Activated CD8-positive, alpha-beta memory T cell treated with anti-CD3 and anti-CD28 coated beads, Interleukin-2, amount 10 ng/mL, durations not matched to agents 7 days and 5 days (primary cell): ENCODE results near the gene TMCO4. TPM values are rescaled to one million over a fixed set of nuclear protein-coding genes. Genes with fewer than 3 reads are reported as not detected.

Experiments
- ATAC-seq: fragments of 150-1000 bp; cut with Tn5 transposase; one replicate; pipeline ENCODE4 v1.10.0; 2021; ENCODE audit warnings: moderate library complexity
- CTCF ChIA-PET: fragments of 350-600 bp; sonication (Branson Sonifier 250); formaldehyde crosslinking; loops from one replicate; lab custom pipeline; 2021; ENCODE audit warnings: antibody characterized with exemption; lab: Charles Lee
- DNase-seq: peaks from one replicate; pipeline ENCODE4 v3.0.0-alpha.2; 2020
- H3K27ac Mint-ChIP-seq: one replicate; pipeline ENCODE4 v1.8.0; 2021; ENCODE audit warnings: mild to moderate bottlenecking, mixed read lengths
- H3K27me3 Mint-ChIP-seq: one replicate; pipeline ENCODE4 v1.8.0; 2021; ENCODE audit warnings: mixed read lengths
- H3K36me3 Mint-ChIP-seq: one replicate; pipeline ENCODE4 v1.8.0; 2021; ENCODE audit warnings: mild to moderate bottlenecking, mixed read lengths
- H3K4me1 Mint-ChIP-seq: one replicate; pipeline ENCODE4 v1.8.0; 2021; ENCODE audit warnings: mixed read lengths
- H3K4me3 Mint-ChIP-seq: one replicate; pipeline ENCODE4 v1.8.0; 2021; ENCODE audit warnings: mild to moderate bottlenecking, moderate library complexity, mixed read lengths
- H3K9me3 Mint-ChIP-seq: one replicate; pipeline ENCODE4 v1.8.0; 2022; ENCODE audit warnings: low read depth, mixed read lengths
- total RNA-seq, 2 experiments: library from RNA; stranded (reverse); gene quantifications; one replicate each; pipeline ENCODE4 v1.2.3, GENCODE V29; 2021

TMCO4 gene
- total RNA-seq, 2 experiments from 2014 or later: 18.4 to 18.6 TPM

DNA sequence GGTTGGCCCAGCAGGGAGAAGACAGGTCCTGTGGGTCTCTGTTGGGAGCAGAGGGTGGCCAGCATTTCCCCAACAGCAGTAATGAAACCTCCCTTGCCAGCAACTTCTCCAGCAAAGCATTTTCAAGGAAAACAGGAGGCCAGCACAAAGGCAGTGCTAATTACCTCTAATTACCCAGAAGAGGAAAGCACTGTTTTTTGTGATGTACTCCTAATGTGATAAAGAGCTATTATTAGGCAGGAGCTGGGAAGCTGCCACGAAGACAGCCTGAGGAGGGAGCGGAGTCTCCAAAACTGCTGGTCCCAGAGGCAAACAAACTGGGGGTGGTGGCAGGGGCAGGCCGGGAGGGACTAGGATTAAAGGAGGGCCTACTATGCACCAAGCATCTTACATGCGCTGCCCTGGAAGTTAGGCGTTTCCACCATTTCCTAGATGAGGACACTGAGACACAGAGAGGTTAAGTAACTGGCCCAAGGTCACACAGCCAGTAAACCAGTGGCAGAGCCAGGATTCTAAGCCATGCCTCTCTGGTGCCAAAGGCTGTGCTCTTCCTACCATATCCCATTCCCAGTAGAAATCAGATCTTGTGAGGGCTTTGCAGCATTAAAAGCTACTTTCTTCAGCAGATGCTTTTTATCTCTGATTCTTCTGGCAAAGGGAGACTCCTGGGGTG is 110.5 kb downstream of the TMCO4 start:
- peaks cover 6% of the 10 kb centered on the region for H3K9me3 Mint-ChIP-seq
- H3K4me3 Mint-ChIP-seq: no peak overlapping the region
- CTCF ChIA-PET: interaction anchor here (1.5 kb wide), 1 partner anchor 15 kb away, joined by 3 read pairs; no protein-coding TSS in a partner anchor
- H3K27ac Mint-ChIP-seq: no peak overlapping the region
- H3K4me1 Mint-ChIP-seq: peaks cover 17% of the 10 kb centered on the region
- DNase-seq: no peak
- ATAC-seq: no peak
- no peaks in the 10 kb centered on the region for H3K27me3 Mint-ChIP-seq
- peaks cover 45% of the 10 kb centered on the region for H3K36me3 Mint-ChIP-seq

DNA sequence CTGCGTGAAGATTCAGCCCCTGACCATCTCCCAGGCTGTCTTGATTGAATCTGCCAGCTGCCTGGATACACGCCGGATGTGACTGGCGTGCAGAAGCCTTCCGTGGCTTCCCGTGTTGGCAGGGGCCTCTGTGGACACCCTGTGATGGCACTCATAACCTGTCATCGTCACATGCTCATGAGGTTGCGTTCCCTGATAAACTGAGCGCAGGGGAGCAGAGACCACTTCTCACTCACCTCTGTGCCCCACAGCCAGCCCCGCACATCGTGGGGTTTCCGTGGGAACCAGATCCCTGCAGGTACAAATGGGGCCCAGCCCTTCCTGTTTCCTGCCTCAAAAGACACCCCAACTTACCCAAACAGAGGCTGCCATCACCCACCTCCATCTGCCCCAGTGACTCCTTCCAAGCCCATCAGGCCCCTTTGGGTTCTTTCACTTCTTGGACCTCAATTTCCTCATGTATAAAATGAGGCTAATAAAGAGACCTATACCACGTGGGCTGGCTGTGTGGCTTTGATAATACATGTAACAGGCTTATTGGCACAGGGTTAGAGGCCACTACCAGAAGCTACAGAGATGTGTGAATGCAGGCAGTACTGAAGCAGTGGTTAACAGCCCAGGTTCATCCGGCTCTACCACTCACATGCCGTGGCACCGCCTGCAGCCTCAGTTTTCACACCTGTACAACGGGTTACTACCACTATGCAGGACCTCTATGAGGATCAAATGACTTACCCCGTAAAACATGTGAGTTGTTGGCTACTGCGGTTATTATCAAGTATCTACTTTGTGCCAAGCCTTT is 111.5 kb downstream of the TMCO4 start:
- peaks cover 17% of the 10 kb centered on the region for H3K4me1 Mint-ChIP-seq
- peak; percentile 46 for DNase-seq
- H3K27me3 Mint-ChIP-seq: no peaks in the 10 kb centered on the region
- H3K9me3 Mint-ChIP-seq: peaks cover 6% of the 10 kb centered on the region
- no peak overlapping the region for H3K4me3 Mint-ChIP-seq
- peak; percentile 42 for ATAC-seq
- peak overlapping the region; percentile 14 for H3K27ac Mint-ChIP-seq
- CTCF ChIA-PET: interaction anchor here (0.9 to 1.9 kb wide), 3 partner anchors 26 to 813 kb away, joined by 3 to 8 read pairs (median 3); no protein-coding TSS in a partner anchor
- H3K36me3 Mint-ChIP-seq: peaks cover 45% of the 10 kb centered on the region

DNA sequence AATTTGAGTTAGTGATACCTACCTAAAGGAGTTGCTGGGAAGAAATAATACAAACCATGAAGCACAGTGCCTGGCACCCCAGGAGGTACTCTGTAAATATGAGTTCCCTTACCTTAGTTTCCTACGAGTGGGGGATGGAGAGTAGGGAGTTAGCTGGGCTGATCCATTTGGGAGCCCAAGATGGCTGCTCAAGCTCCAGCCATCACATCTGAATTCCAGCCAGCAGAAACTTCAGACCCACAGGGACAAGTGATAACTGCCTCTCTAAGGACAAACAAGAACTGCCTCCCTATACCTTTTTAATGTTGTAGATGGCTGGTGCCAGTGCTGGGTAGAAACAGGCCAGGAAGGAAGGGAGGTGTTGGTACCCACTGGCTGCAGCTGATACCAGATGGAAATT is 112.3 kb downstream of the TMCO4 start:
- Mint-ChIP-seq H3K27me3 (no peaks in the 10 kb centered on the region), H3K36me3 (peaks cover 45% of the 10 kb centered on the region), H3K4me1 (peaks cover 17% of the 10 kb centered on the region), H3K9me3 (peaks cover 6% of the 10 kb centered on the region), H3K27ac (no peak overlapping the region), H3K4me3 (no peak overlapping the region)
- CTCF ChIA-PET: interaction anchor here (0.9 to 1.9 kb wide), 3 partner anchors 25 to 812 kb away, joined by 3 to 8 read pairs (median 3); no protein-coding TSS in a partner anchor
- DNase-seq (no peak), ATAC-seq (no peak)

DNA sequence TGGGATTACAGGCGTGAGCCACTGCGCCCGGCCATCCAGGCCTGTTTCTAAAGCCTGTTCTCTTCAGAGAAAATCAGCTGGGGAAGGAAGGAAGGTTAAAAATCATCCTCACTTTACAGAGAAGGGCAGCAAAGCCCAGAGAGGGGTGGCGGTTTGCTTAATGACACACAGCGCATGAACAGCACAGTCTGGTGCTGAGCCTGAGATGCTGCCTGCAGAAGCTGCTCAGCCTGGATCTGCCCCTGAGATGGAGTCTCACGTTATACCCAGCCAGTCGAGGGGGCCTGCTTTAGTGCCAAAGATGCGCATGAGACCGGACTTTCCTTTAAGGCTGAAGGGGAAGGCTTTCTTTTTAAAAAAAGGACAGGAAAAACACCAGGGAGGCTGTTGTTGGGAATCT is 113.7 kb downstream of the TMCO4 start:
- H3K36me3 Mint-ChIP-seq: peaks cover 33% of the 10 kb centered on the region
- H3K27ac Mint-ChIP-seq: no peak overlapping the region
- CTCF ChIA-PET: no interaction called here
- no peaks in the 10 kb centered on the region for H3K27me3 Mint-ChIP-seq
- H3K4me1 Mint-ChIP-seq: peaks cover 17% of the 10 kb centered on the region
- no peak for ATAC-seq
- peaks cover 6% of the 10 kb centered on the region for H3K9me3 Mint-ChIP-seq
- H3K4me3 Mint-ChIP-seq: no peak overlapping the region
- DNase-seq: no peak

DNA sequence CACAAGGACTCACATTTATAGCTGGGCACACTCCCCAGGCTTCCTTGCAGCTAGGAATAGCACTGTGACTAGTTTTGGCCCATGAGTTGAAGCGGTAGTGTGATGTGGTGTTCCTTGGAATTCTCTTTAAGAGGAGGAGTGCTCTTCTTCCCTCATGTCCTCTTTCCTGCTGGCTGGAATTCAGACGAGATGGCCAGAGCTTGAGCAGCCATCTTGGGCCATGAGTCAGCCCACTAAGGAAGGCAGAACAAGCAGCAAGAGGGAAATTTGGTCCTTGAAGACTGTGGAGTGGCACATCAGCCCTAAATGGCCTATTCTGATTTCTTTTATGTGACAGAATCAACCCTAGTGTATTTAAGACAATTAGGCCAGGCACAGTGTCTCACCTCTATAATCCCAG is 115.0 kb downstream of the TMCO4 start:
- Mint-ChIP-seq H3K27ac (no peak overlapping the region), H3K27me3 (no peaks in the 10 kb centered on the region), H3K4me3 (no peak overlapping the region)

DNA sequence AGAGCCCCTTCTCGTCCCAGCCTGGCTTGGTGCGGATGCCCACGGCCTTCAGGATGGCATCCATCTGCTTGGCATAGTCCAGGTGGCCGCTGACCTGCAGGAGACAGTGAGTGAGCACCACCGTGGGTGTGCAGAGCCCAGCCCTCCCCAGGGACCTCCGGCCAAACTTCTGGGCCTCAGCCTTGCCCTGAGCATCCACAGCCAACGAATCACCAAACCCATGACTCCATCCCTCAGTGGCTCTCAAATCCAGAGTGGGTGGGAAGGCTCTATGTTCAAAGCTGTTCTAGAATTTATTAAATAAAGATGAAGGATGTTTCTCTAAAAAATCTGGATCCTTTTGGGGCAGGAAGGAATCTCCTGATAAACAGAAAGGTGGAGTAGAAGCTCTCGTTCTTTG is 116.4 kb downstream of the TMCO4 start:
- no peak overlapping the region for H3K27ac Mint-ChIP-seq
- H3K9me3 Mint-ChIP-seq: no peaks in the 10 kb centered on the region
- no peaks in the 10 kb centered on the region for H3K27me3 Mint-ChIP-seq

More for the DNA sequence above, 115.0 kb downstream of the TMCO4 start:
- Mint-ChIP-seq H3K4me1 (peaks cover 17% of the 10 kb centered on the region), H3K36me3 (peaks cover 21% of the 10 kb centered on the region), H3K9me3 (peaks cover 4% of the 10 kb centered on the region)
- DNase-seq: no peak
- ATAC-seq: no peak
- CTCF ChIA-PET: interaction anchor here (1.1 kb wide), 1 partner anchor 17 kb away, joined by 4 read pairs; no protein-coding TSS in a partner anchor

DNA sequence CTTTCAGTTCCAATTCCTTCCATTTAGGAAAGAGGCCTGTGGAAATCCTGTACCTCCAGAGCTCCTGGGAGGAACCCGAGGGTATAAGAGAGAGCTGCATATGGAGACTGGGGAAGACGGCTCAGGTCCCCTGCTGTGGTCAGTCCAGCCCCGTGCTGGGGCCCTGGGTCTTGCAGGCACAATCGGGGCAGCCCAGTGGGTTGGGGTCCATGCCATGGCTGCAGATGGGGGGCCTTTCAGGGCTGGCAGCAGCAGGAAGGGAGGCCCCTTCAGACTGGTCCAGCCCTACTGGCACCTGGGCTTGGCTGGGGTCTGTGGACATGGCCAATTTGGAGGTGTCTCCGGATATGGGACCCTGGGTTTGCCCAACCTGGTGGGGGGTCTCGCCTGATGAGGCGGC is 116.8 kb downstream of the TMCO4 start:
- Mint-ChIP-seq H3K27ac (no peak overlapping the region), H3K36me3 (peaks cover 7% of the 10 kb centered on the region), H3K4me1 (peaks cover 5% of the 10 kb centered on the region), H3K27me3 (no peaks in the 10 kb centered on the region), H3K4me3 (no peak overlapping the region), H3K9me3 (no peaks in the 10 kb centered on the region)
- DNase-seq: no peak
- CTCF ChIA-PET: no interaction called here
- no peak for ATAC-seq

More for the DNA sequence above, 116.4 kb downstream of the TMCO4 start:
- no peak for ATAC-seq
- no peak for DNase-seq
- peaks cover 8% of the 10 kb centered on the region for H3K36me3 Mint-ChIP-seq
- peaks cover 10% of the 10 kb centered on the region for H3K4me1 Mint-ChIP-seq
- CTCF ChIA-PET: no interaction called here
- no peak overlapping the region for H3K4me3 Mint-ChIP-seq

DNA sequence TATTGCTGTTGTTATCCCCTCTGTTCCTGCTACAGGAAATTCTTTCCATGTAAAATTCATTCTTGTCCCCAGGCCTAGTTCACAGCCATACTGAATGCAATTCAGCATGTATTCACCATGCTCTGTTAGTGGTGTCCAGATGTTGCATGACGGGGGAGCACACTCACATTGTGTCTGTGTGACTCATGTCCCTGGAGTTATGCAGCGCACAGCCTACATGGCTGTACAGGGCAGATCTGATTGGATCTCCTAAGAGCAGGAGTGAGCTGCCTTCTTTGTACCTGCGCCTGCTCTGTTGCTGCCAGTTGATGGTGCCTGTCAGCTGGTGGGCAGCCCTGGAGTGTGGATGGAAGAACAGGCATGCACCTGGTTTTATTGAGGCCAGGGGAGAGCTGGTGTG is 117.5 kb downstream of the TMCO4 start:
- ATAC-seq (no peak), DNase-seq (no peak)
- Mint-ChIP-seq H3K9me3 (no peaks in the 10 kb centered on the region), H3K27me3 (no peaks in the 10 kb centered on the region), H3K27ac (no peak overlapping the region), H3K36me3 (peaks cover 2% of the 10 kb centered on the region), H3K4me1 (no peaks in the 10 kb centered on the region), H3K4me3 (no peak overlapping the region)
- CTCF ChIA-PET: interaction anchor here (1.3 to 2.5 kb wide), 2 partner anchors 20 to 23 kb away, joined by 3 to 7 read pairs; no protein-coding TSS in a partner anchor

DNA sequence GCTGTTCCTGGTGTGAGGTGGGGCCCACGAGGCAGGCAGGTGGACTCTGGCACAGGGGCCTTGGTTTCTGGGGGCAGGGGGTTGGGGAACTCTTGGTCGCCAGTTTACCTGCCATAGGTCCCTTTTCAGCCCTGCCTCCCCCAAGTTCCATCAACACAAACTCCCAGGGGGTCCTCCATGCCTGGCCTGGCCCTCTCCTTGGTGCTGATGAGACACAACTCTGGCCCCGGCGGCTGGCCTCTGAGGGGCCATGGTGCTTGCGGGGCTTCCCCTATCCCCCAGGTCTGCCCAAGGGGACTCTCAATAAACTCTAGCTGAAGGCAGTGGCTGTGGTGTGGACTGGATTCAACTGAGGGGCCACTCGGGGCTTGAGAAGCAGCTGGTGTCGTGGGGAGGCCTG is 119.1 kb downstream of the TMCO4 start:
- H3K4me1 Mint-ChIP-seq: no peaks in the 10 kb centered on the region
- DNase-seq: no peak
- H3K27ac Mint-ChIP-seq: no peak overlapping the region
- CTCF ChIA-PET: interaction anchor here (1.3 to 2.5 kb wide), 2 partner anchors 19 to 27 kb away, joined by 4 to 7 read pairs; no protein-coding TSS in a partner anchor
- peaks cover 3% of the 10 kb centered on the region for H3K27me3 Mint-ChIP-seq
- no peaks in the 10 kb centered on the region for H3K9me3 Mint-ChIP-seq
- H3K36me3 Mint-ChIP-seq: no peaks in the 10 kb centered on the region
- H3K4me3 Mint-ChIP-seq: no peak overlapping the region
- no peak for ATAC-seq

DNA sequence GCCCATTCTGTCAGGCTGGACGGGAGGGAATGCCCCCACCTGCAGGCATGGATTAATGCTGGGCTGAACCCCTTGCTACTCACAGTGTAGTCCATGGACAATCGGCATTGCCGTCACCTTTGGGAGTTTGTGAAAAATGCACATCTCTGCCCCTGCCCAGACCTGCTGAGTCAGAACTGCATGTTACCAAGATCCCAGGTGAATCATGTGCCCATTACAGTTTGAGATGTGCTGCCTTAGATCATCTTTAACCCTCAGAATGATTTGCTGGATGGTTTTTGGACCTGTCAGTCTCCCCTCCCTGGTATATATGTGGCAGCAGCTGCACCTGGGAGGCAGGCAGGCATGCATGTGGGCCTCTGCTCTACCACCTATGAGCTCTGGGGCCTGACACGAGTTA is 120.0 kb downstream of the TMCO4 start:
- H3K36me3 Mint-ChIP-seq: no peaks in the 10 kb centered on the region
- H3K27me3 Mint-ChIP-seq: peaks cover 3% of the 10 kb centered on the region
- DNase-seq: no peak
- H3K4me1 Mint-ChIP-seq: no peaks in the 10 kb centered on the region
- no peak overlapping the region for H3K27ac Mint-ChIP-seq
- no peaks in the 10 kb centered on the region for H3K9me3 Mint-ChIP-seq
- no peak overlapping the region for H3K4me3 Mint-ChIP-seq
- ATAC-seq: no peak
- CTCF ChIA-PET: no interaction called here

DNA sequence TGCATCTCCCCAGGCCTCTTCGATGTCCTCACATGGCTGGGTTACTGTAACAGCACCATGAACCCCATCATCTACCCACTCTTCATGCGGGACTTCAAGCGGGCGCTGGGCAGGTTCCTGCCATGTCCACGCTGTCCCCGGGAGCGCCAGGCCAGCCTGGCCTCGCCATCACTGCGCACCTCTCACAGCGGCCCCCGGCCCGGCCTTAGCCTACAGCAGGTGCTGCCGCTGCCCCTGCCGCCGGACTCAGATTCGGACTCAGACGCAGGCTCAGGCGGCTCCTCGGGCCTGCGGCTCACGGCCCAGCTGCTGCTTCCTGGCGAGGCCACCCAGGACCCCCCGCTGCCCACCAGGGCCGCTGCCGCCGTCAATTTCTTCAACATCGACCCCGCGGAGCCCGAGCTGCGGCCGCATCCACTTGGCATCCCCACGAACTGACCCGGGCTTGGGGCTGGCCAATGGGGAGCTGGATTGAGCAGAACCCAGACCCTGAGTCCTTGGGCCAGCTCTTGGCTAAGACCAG is 120.7 kb downstream of the TMCO4 start:
- Mint-ChIP-seq H3K9me3 (no peaks in the 10 kb centered on the region), H3K27ac (no peak overlapping the region), H3K36me3 (no peaks in the 10 kb centered on the region), H3K4me1 (no peaks in the 10 kb centered on the region), H3K4me3 (no peak overlapping the region), H3K27me3 (peaks cover 3% of the 10 kb centered on the region)
- CTCF ChIA-PET: interaction anchor here (2.1 kb wide), 1 partner anchor 17 kb away, joined by 5 read pairs; no protein-coding TSS in a partner anchor
- ATAC-seq: no peak
- DNase-seq: no peak

DNA sequence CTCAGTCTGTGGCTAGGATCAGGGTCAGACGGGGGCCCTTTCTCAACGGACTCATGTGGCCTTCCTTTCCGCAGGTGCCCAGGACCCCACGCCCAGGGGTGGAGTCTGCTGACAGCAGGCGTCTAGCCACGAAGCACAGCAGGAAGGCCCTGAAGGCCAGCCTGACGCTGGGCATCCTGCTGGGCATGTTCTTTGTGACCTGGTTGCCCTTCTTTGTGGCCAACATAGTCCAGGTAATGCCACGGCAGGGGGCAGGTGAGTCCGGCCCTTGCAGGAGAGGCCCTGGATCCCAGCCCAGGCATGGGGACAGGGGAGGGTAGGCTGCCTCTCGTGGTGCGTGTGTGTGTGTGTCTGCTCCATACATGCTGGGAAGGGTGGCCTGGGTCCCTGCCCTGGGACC is 121.2 kb downstream of the TMCO4 start:
- peaks cover 3% of the 10 kb centered on the region for H3K27me3 Mint-ChIP-seq
- ATAC-seq (no peak), DNase-seq (no peak)
- no peaks in the 10 kb centered on the region for H3K9me3 Mint-ChIP-seq
- no peaks in the 10 kb centered on the region for H3K4me1 Mint-ChIP-seq
- no peak overlapping the region for H3K27ac Mint-ChIP-seq
- no peaks in the 10 kb centered on the region for H3K36me3 Mint-ChIP-seq
- no peak overlapping the region for H3K4me3 Mint-ChIP-seq
- CTCF ChIA-PET: interaction anchor here (2.1 kb wide), 1 partner anchor 16 kb away, joined by 5 read pairs; no protein-coding TSS in a partner anchor

DNA sequence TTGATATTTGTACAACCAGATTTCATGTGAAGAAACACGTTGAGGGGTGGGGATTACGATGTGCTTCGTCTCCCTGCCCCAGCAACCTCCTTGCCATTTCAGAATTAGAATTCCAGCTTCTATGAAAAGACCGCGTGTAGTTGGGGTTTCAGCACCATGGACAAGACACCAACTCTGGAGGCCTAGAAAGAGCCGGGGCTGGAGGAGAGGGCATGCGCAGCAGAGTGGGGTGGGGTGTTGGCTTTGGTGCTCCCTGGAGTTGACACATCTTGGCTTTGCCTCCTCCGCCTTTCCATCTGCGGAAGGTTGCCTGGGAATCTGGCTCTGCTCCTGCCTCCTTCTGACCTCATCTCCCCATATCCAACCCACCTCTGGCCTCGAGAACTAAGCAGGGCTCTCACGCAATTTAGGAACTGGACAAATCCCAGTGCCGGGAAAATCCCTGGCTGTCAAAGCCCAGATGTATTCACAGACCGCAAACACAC is 123.2 kb downstream of the TMCO4 start:
- Mint-ChIP-seq H3K36me3 (no peaks in the 10 kb centered on the region), H3K27me3 (peaks cover 3% of the 10 kb centered on the region), H3K27ac (no peak overlapping the region), H3K4me3 (no peak overlapping the region), H3K9me3 (no peaks in the 10 kb centered on the region), H3K4me1 (no peaks in the 10 kb centered on the region)
- ATAC-seq (no peak), DNase-seq (no peak)
- CTCF ChIA-PET: interaction anchor here (1.2 to 2.1 kb wide), 2 partner anchors 14 to 28 kb away, joined by 4 to 5 read pairs; no protein-coding TSS in a partner anchor
